Measurements from ENCODE around the gene TMEM82.

Gene TMEM82

GRCh38 chr1:15736038-15736891 is 6.0 kb upstream of the TMEM82 start, which contains the start of gene SLC25A34:
Gene SLC25A34 (plus strand): TSS chr1:15736258. CDS start chr1:15736486, 228 bp downstream.
- DNase-seq (ENCODE audit: low spot score): no peak

- DNase-seq (ENCODE audit: low spot score): no peak
These were observed 5.4 kb upstream of the TMEM82 start for GRCh38 chr1:15736892-15737261.

- DNase-seq (ENCODE audit: low spot score): no peak
These were observed 4.7 kb upstream of the TMEM82 start for GRCh38 chr1:15737324-15738319.

- no peak for DNase-seq (ENCODE audit: low spot score)
These were observed 3.7 kb upstream of the TMEM82 start for GRCh38 chr1:15738416-15739113.

- no peak for DNase-seq (ENCODE audit: low spot score)
These were observed 3.0 kb upstream of the TMEM82 start for GRCh38 chr1:15739259-15739658.

- no peak for DNase-seq (ENCODE audit: low spot score)
These were observed 2.6 kb upstream of the TMEM82 start for GRCh38 chr1:15739745-15740144.

GRCh38 chr1:15740924-15741850 is 1.1 kb upstream of the TMEM82 start:
- peak; percentile 81 for DNase-seq (ENCODE audit: low spot score)

- no peak for DNase-seq (ENCODE audit: low spot score)
These were observed 1.9 kb downstream of the TMEM82 start for GRCh38 chr1:15744122-15744679.

GRCh38 chr1:15747378-15747777 is 5.1 kb downstream of the TMEM82 start:
- DNase-seq (ENCODE audit: low spot score): no peak

- no peak for DNase-seq (ENCODE audit: low spot score)
These were observed 6.0 kb downstream of the TMEM82 start for GRCh38 chr1:15748264-15748663.

GRCh38 chr1:15748690-15749398 is 6.5 kb downstream of the TMEM82 start:
- DNase-seq (ENCODE audit: low spot score): no peak

GRCh38 chr1:15749399-15750291 is 7.3 kb downstream of the TMEM82 start:
- peak; percentile 39 for DNase-seq (ENCODE audit: low spot score)

GRCh38 chr1:15750924-15751323 is 8.6 kb downstream of the TMEM82 start:
- DNase-seq (ENCODE audit: low spot score): no peak

- no peak for DNase-seq (ENCODE audit: low spot score)
These were observed 9.4 kb downstream of the TMEM82 start for GRCh38 chr1:15751717-15752116.

- DNase-seq (ENCODE audit: low spot score): no peak
These were observed 11.5 kb downstream of the TMEM82 start for GRCh38 chr1:15753776-15754175.

- no peak for DNase-seq (ENCODE audit: low spot score)
These were observed 12.8 kb downstream of the TMEM82 start for GRCh38 chr1:15755021-15755645.

- no peak for DNase-seq (ENCODE audit: low spot score)
These were observed 13.3 kb downstream of the TMEM82 start for GRCh38 chr1:15755646-15756040.
